ENCODE measurements around the gene TXNDC11.

GRCh38 chr16:11637320-11637719 lies 105.3 kb downstream of the TXNDC11 start:
- TF ChIP-seq TAF1 (IDR thresholded peaks at IDR 0.05; ENCODE audit: borderline replicate concordance, low read depth, low read length) (no peak), POLR2A (IDR thresholded peaks at IDR 0.05; ENCODE audit: low read depth, low read length) (no peak), POLR2AphosphoS5 (IDR thresholded peaks at IDR 0.05; ENCODE audit: low read depth, low read length) (no peak)
